H9 (cell line): ENCODE measurements around the gene KLHL7. TPM values are rescaled to one million over a fixed set of nuclear protein-coding genes. Genes with fewer than 3 reads are reported as not detected.

Source experiments
- DNase-seq: peaks from one replicate; pipeline ENCODE4 v3.0.0-alpha.2; 2017
- H2AFZ ChIP-seq: one replicate; pipeline ENCODE4 v1.6.1; 2013; ENCODE audit warnings: mild to moderate bottlenecking, low read length, control low read depth, moderate library complexity
- H2AK5ac ChIP-seq: 2 replicates; pipeline ENCODE4 v1.6.1; 2013; ENCODE audit warnings: low read length, control low read depth, mixed read lengths; ENCODE audit not compliant: insufficient read length
- H2BK120ac ChIP-seq: one replicate; pipeline ENCODE4 v1.6.1; 2013; ENCODE audit warnings: low read depth, mild to moderate bottlenecking, low read length, control low read depth, inconsistent platforms; ENCODE audit not compliant: poor library complexity, severe bottlenecking
- H2BK12ac ChIP-seq: 2 replicates; pipeline ENCODE4 v1.6.1; 2013; ENCODE audit warnings: low read length, control low read depth, mixed read lengths, low read depth; ENCODE audit not compliant: insufficient read length
- H2BK15ac ChIP-seq: 2 replicates; pipeline ENCODE4 v1.6.1; 2013; ENCODE audit warnings: low read depth, low read length, control low read depth
- H2BK20ac ChIP-seq: one replicate; pipeline ENCODE4 v1.6.1; 2013; ENCODE audit warnings: low read depth, mild to moderate bottlenecking, low read length, control low read depth, inconsistent platforms; ENCODE audit not compliant: poor library complexity, severe bottlenecking
- H2BK5ac ChIP-seq: 2 replicates; pipeline ENCODE4 v1.6.1; 2013; ENCODE audit warnings: low read length, control low read depth, mixed read lengths; ENCODE audit not compliant: insufficient read length
- H3K14ac ChIP-seq: 2 replicates; pipeline ENCODE4 v1.6.1; 2013; ENCODE audit warnings: low read length, control low read depth; ENCODE audit not compliant: insufficient read depth
- H3K18ac ChIP-seq: 2 replicates; pipeline ENCODE4 v1.6.1; 2013; ENCODE audit warnings: low read depth, mild to moderate bottlenecking, mixed read lengths, low read length, control low read depth; ENCODE audit not compliant: insufficient read length
- H3K23ac ChIP-seq: 2 replicates; pipeline ENCODE4 v1.6.1; 2013; ENCODE audit warnings: low read length, control low read depth, mixed read lengths, low read depth; ENCODE audit not compliant: insufficient read length
- H3K23me2 ChIP-seq: 2 replicates; pipeline ENCODE4 v1.6.1; 2013; ENCODE audit warnings: low read depth, mild to moderate bottlenecking, mixed read lengths, low read length, control low read depth; ENCODE audit not compliant: insufficient read length, poor library complexity, severe bottlenecking
- H3K27ac ChIP-seq: 2 replicates; pipeline ENCODE4 v1.5.1; 2013; ENCODE audit warnings: low read length, control low read depth, mixed read lengths, low read depth; ENCODE audit not compliant: insufficient read length
- H3K27me3 ChIP-seq: 2 replicates; pipeline ENCODE4 v1.6.1; 2013; ENCODE audit warnings: low read length, control low read depth, inconsistent platforms; ENCODE audit not compliant: insufficient read depth
- H3K4ac ChIP-seq: 2 replicates; pipeline ENCODE4 v1.6.1; 2013; ENCODE audit warnings: low read depth, mild to moderate bottlenecking, control low read depth, inconsistent platforms, low read length, moderate library complexity
- H3K4me1 ChIP-seq: 2 replicates; pipeline ENCODE4 v1.6.1; 2013; ENCODE audit warnings: low read length, control low read depth, inconsistent platforms; ENCODE audit not compliant: insufficient read depth
- H3K4me2 ChIP-seq: 2 replicates; pipeline ENCODE4 v1.6.1; 2013; ENCODE audit warnings: low read length, control low read depth, mixed read lengths; ENCODE audit not compliant: insufficient read length, insufficient read depth
- H3K56ac ChIP-seq: 2 replicates; pipeline ENCODE4 v1.6.1; 2013; ENCODE audit warnings: low read depth, mild to moderate bottlenecking, mixed read lengths, low read length, control low read depth; ENCODE audit not compliant: insufficient read length
- H3K79me1 ChIP-seq: 2 replicates; pipeline ENCODE4 v1.6.1; 2013; ENCODE audit warnings: low read depth, mild to moderate bottlenecking, moderate library complexity, low read length, control low read depth, inconsistent platforms; ENCODE audit not compliant: insufficient read depth, poor library complexity, severe bottlenecking
- H3K79me2 ChIP-seq: 2 replicates; pipeline ENCODE4 v1.6.1; 2013; ENCODE audit warnings: low read length, control low read depth, inconsistent platforms; ENCODE audit not compliant: insufficient read depth
- H3K9ac ChIP-seq: 2 replicates; pipeline ENCODE4 v1.6.1; 2013; ENCODE audit warnings: low read length, control low read depth, mixed read lengths; ENCODE audit not compliant: insufficient read length; ENCODE audit errors: extremely low read depth
- H3K9me3 ChIP-seq: one replicate; pipeline ENCODE4 v1.6.1; 2013; ENCODE audit warnings: low read depth, low read length, inconsistent platforms; ENCODE audit not compliant: control insufficient read depth
- H3T11ph ChIP-seq: one replicate; pipeline ENCODE4 v1.6.1; 2013; ENCODE audit warnings: mild to moderate bottlenecking, low read length, control low read depth, inconsistent platforms
- H4K20me1 ChIP-seq: one replicate; pipeline ENCODE4 v1.6.1; 2013; ENCODE audit not compliant: control insufficient read depth, insufficient read length, insufficient read depth
- H4K5ac ChIP-seq: 2 replicates; pipeline ENCODE4 v1.6.1; 2013; ENCODE audit warnings: low read depth, mild to moderate bottlenecking, mixed read lengths, low read length, control low read depth; ENCODE audit not compliant: insufficient read length
- H4K8ac ChIP-seq: replicated peaks from 2 replicates; pipeline ENCODE4 v1.6.1; 2013; ENCODE audit warnings: low read length, control low read depth, mixed read lengths, low read depth; ENCODE audit not compliant: insufficient read length
- H4K91ac ChIP-seq: 2 replicates; pipeline ENCODE4 v1.6.1; 2013; ENCODE audit warnings: low read depth, mild to moderate bottlenecking, moderate library complexity, mixed read lengths, low read length, control low read depth; ENCODE audit not compliant: insufficient read length
- H3K27ac Mint-ChIP-seq, 3 experiments: 2 replicates in 2 of 3; 3 replicates in 1 of 3; pipeline ENCODE4 v1.8.0; 2020 to 2021; ENCODE audit warnings: mixed read lengths in 3 of 3, mild to moderate bottlenecking in 1 of 3, moderate library complexity in 1 of 3
- H3K27me3 Mint-ChIP-seq: 2 replicates; pipeline ENCODE4 v1.8.0; 2021; ENCODE audit warnings: low read depth, mild to moderate bottlenecking, moderate library complexity, mixed read lengths
- H3K36me3 Mint-ChIP-seq, 3 experiments: 2 replicates in 2 of 3; 3 replicates in 1 of 3; pipeline ENCODE4 v1.8.0; 2020 to 2021; ENCODE audit warnings: low read depth in 3 of 3, mixed read lengths in 3 of 3; ENCODE audit not compliant: insufficient read depth in 1 of 3
- H3K4me1 Mint-ChIP-seq, 2 experiments: 2 replicates each; pipeline ENCODE4 v1.8.0; 2020; ENCODE audit warnings: mixed read lengths in 2 of 2
- H3K4me3 Mint-ChIP-seq, 2 experiments: 2 replicates in 1 of 2; 3 replicates in 1 of 2; pipeline ENCODE4 v1.8.0; 2020 to 2021; ENCODE audit warnings: mild to moderate bottlenecking in 2 of 2, mixed read lengths in 2 of 2, moderate library complexity in 1 of 2
- H3K9me3 Mint-ChIP-seq, 2 experiments: 2 replicates in 1 of 2; 3 replicates in 1 of 2; pipeline ENCODE4 v1.8.0; 2020; ENCODE audit warnings: mild to moderate bottlenecking in 2 of 2, mixed read lengths in 2 of 2, moderate library complexity in 1 of 2
- WGBS: extraction: QIAGEN DNeasy Blood & Tissue Kit; methylation state at CpG from one replicate; pipeline ENCODE4 v1.1.7; 2013; ENCODE audit warnings: missing lambda C conversion rate, low lambda C conversion rate, mixed read lengths; ENCODE audit not compliant: insufficient read length; ENCODE audit errors: extremely low coverage; 5-methylcytosine and 5-hydroxymethylcytosine counted together
- total RNA-seq: library from RNA; stranded (reverse); gene quantifications from 2 replicates; pipeline ENCODE4 v1.2.1, GENCODE V29; 2021
- TF ChIP-seq, protein P1 (sequence below): fragments of 200-600 bp; sonication (generic); conservative IDR thresholded peaks from 3 replicates; pipeline ENCODE4 v1.8.0; 2021; ENCODE audit warnings: antibody characterized with exemption, mild to moderate bottlenecking

KLHL7 gene
- total RNA-seq, 1 experiment from 2014 or later = 56.7 TPM

DNA sequence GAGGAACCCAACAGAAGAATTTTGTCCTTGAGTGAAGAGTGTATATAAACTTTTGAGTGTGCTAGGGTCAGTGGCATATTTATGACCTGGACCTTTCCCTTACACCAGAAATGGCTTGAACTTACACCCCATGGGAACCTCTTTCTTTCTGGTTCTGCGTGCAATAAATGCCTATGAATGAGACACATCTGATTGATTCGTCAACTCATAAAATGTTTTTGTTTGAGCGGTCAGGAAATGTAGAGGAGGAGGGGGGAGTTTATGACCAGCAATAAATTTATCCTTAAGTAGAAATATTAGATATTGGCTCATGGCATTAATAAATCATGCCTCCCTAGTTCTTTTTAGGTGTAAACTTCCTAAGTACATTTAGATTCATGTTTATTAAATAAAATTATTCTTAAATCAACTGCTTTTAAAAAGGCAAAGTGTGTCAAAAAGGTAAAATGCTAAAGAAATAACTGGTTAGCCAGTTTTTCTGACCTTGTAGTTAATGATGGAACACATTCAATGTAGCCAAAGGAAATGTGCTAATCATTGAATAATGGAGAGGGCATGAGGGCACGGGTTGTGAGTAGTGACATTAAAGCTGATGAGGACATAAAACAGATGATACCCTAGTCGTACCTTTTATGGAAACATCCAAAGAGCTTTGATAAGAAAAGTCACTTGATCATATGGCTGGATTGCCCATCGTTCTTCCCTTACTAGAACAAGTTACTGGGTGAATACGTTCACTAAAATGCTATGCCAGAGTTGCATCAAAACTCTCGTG is 62.7 kb downstream of the KLHL7 start:
- H3K79me1 ChIP-seq = no peaks in the 10 kb centered on the region
- Mint-ChIP-seq H3K36me3 (peaks cover 0 to 5% (median 0%) of the 10 kb centered on the region in 3 experiments; a peak in 1 of 7 replicates), H3K4me3 (no peak overlapping the region), H3K27ac (no peak overlapping the region), H3K9me3 (no peaks in the 10 kb centered on the region), H3K27me3 (no peaks in the 10 kb centered on the region), H3K4me1 (no peaks in the 10 kb centered on the region)
- no peaks in the 10 kb centered on the region for H3K79me2 ChIP-seq
- H3K4me2 ChIP-seq = no peak overlapping the region
- H4K20me1 ChIP-seq = no peaks in the 10 kb centered on the region
- no peak overlapping the region for H3K14ac ChIP-seq
- H3K9ac ChIP-seq = no peak overlapping the region
- no peak overlapping the region for H3K27ac ChIP-seq
- no peak overlapping the region for H2AFZ ChIP-seq
- no peak overlapping the region for H3T11ph ChIP-seq
- H2BK20ac ChIP-seq = no peak overlapping the region
- H3K23me2 ChIP-seq = no peaks in the 10 kb centered on the region
- H3K9me3 ChIP-seq = no peaks in the 10 kb centered on the region
- no peak overlapping the region for H2AK5ac ChIP-seq
- H3K27me3 ChIP-seq = no peaks in the 10 kb centered on the region
- no peak overlapping the region for H4K91ac ChIP-seq
- no peak overlapping the region for H2BK15ac ChIP-seq
- H3K18ac ChIP-seq = no peak overlapping the region
- H2BK12ac ChIP-seq = no peak overlapping the region
- no peak overlapping the region for H2BK5ac ChIP-seq
- no peak overlapping the region for H4K5ac ChIP-seq
- no peak overlapping the region for H3K23ac ChIP-seq
- H3K56ac ChIP-seq = no peak overlapping the region
- no peak for DNase-seq
- H3K4ac ChIP-seq = no peak overlapping the region
- no CpG with 5 or more reads among the region's 8 CpGs for WGBS
- H2BK120ac ChIP-seq = no peak overlapping the region
- H3K4me1 ChIP-seq = no peaks in the 10 kb centered on the region
- TF ChIP-seq, protein P1, sequence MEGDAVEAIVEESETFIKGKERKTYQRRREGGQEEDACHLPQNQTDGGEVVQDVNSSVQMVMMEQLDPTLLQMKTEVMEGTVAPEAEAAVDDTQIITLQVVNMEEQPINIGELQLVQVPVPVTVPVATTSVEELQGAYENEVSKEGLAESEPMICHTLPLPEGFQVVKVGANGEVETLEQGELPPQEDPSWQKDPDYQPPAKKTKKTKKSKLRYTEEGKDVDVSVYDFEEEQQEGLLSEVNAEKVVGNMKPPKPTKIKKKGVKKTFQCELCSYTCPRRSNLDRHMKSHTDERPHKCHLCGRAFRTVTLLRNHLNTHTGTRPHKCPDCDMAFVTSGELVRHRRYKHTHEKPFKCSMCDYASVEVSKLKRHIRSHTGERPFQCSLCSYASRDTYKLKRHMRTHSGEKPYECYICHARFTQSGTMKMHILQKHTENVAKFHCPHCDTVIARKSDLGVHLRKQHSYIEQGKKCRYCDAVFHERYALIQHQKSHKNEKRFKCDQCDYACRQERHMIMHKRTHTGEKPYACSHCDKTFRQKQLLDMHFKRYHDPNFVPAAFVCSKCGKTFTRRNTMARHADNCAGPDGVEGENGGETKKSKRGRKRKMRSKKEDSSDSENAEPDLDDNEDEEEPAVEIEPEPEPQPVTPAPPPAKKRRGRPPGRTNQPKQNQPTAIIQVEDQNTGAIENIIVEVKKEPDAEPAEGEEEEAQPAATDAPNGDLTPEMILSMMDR = no peak
- H4K8ac ChIP-seq = no peak overlapping the region
